HepG2 (cell line): Measurements from ENCODE around the gene MAB21L4.

ENCODE experiments used
- CTCF ChIP-seq: sonication (generic); formaldehyde crosslinking; IDR thresholded peaks from 2 replicates; pipeline ENCODE4 v1.5.0; 2020; ENCODE audit warnings: mild to moderate bottlenecking, missing genetic modification reagents, moderate library complexity
- GABPA ChIP-seq, 2 experiments: IDR thresholded peaks; 2 replicates each; pipeline ENCODE4 v1.6.1; 2011 to 2016; ENCODE audit warnings: low read depth in 2 of 2, low read length in 1 of 2, missing biosample characterization in 1 of 2, missing genetic modification characterization in 1 of 2
- MEIS1 ChIP-seq: sonication (generic); formaldehyde crosslinking; IDR thresholded peaks from 2 replicates; pipeline ENCODE4 v1.9.0; 2021; ENCODE audit warnings: mild to moderate bottlenecking, missing genetic modification reagents, moderate library complexity, borderline replicate concordance
- POLR2A ChIP-seq, 2 experiments: IDR thresholded peaks; 2 replicates each; pipeline ENCODE4 v1.6.1; 2011; ENCODE audit warnings: low read depth in 2 of 2, low read length in 2 of 2, mild to moderate bottlenecking in 1 of 2, moderate library complexity in 1 of 2; ENCODE audit not compliant: insufficient read depth in 1 of 2

- TF ChIP-seq GABPA (IDR thresholded peaks at IDR 0.05; ENCODE audit: low read depth, low read length), result no peak
- no peak for TF ChIP-seq GABPA (CRISPR knock-in tag; IDR thresholded peaks at IDR 0.05; ENCODE audit: low read depth)
- no peak for TF ChIP-seq CTCF
- TF ChIP-seq MEIS1 (CRISPR knock-in tag), result no peak
- no peak for TF ChIP-seq POLR2A (IDR thresholded peaks at IDR 0.05; ENCODE audit: insufficient read depth in 1 of 2, low read depth in 2 of 2, low read length in 2 of 2)
Observed at GRCh38 chr2:240921311-240921994, 25.5 kb upstream of the MAB21L4 start.
